Measurements from ENCODE around the gene IGFBP4.
A peak's percentile ranks its signal among the peaks of the same experiment; 100 is the strongest.

The IGFBP4 gene

DNA sequence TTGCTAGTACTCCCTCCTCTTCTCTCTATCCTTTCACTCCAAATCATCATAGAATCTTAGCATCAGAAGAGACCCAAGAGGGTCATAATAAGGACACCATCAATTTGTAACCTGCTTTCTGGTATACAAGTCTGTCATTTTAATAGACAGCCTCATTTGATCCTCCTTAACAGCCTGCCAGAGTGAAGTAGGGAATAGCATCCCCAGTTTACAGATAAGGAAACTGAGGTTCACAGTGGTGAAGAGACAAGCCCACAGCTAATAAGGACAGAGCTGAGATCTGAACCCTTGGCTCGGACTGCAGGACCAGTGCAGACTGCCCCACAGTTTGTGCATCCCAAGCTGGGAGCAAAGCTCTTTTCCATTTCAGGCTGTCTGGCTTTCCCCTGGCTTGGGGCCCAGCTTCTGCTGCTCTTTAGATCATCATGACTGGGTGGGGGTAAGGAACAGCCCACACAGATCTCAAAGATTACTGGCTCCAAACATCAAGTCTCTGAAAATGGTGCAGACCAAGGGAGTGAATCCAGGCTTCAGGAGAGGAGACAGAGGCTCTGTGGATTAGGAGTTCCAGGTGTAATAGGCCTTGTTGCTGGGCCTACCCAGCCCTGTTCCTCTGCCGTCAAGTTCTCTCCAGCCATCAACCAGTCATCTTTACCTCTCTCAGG, 10.3 kb upstream of the IGFBP4 start:
- DNase-seq (ENCODE audit: low read depth in 3 of 3) = no peak

DNA sequence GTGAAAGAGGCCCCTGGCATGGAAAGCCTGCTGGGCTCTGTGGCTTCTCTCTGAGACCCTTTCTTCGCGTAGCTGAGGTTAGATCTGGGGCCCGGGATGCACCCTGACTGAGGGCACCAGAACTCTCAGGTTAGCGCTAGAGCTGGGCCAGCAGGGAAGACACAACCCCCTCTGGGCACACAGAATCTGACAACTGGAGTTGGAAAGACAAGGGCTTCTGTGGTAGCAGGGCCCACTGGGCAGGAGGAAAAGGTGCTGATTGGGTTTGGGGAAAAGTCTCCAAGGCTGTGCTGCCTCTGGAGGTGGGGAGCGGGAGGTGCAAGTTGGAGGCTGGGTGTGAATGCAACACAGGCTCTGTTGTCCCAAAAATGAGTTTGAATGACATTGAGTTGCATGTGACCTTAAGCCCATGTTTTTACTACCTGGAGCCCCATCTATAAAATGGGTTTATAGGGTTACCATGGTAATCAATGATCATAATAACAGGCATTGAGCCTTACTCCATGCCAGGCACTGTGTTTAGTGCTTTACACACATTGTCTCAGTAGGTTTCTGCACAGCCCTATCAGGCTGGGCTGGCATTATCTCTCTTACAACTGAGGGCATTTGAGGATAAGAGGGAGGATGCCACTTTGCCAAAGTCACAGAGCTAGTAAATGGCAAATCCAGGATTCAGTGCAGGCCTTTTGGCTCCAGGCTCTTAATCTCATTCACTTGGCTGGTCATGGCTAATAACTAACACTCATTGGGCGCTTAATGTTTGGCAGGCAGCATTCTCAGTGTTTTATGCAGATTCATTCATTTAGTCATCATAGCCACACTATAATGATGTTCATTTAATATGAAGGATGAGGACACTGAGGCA, 9.5 kb upstream of the IGFBP4 start:
- no peak for DNase-seq (ENCODE audit: low read depth in 3 of 3)

DNA sequence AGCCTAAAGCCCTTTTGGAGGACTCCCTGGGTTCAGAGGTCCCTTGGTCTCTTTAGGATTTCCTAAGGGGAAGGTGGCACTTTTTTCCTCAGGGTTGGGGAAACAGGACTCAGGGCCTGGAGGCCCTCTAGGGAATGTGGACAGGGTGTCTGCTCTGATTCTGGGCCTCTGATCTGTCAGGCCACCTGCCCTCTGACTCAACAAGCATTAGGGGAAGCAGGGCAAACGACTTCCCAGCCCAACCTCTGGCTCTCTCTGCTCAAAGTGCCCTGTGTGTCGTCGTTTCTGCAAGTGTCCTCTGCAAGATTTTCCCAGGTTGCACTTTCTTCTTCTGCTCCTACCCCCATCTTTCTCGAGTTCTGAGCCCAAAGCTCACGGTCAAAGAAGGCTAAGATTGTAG, 6.6 kb upstream of the IGFBP4 start:
- no peak for DNase-seq (ENCODE audit: low read depth in 3 of 3)

DNA sequence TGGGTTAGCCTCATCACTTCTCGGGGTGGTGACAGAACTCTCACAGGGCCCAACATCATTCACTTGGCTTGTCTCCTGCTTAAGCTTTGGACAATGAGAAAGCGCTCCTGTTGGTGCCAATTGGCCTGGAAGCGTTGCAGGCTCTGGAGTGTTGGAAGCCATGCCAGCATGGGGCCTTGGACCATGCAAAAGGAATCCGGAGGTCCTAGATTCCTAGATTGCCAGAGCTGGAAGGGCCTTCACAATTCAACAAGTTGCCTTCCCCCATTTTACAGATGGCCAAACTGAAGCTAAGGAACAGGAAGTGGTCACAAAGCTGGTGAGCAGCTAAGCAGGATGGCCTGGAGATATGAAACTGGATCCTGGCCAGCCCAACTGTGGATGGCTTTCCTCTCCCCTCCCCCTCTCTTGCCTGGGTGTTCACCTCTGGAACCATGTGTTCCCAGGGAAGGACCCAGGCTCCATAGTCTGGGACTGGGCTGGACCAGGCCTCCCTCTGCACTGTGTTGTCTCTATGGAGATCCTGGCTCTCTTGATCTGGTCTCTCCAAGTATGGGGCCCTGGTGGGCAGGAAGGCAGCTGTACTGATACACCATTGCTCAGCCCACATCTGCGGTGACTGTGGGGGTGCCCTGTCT, 6.0 kb upstream of the IGFBP4 start:
- DNase-seq (ENCODE audit: low read depth in 3 of 3) = no peak

DNA sequence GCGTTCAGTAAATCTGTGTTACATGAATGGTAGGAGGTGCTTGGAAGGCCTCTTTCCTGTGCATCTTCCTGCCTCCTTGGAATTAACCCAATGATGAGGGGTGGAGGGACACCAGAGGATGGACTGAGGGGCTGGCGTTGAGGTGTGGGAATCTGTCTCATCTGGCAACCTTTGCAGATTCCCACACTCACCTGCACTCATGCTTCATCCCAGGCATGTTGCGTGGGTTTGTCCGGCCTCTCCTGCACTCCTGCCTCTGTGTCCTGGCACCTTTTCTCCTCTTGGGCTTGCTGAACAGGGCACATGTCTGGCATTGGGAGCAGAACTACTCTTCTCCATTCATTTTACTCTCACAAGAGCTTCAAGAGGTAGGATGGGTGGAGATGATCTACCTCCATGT, 3.1 kb upstream of the IGFBP4 start:
- no peak for DNase-seq (ENCODE audit: low read depth in 3 of 3)

DNA sequence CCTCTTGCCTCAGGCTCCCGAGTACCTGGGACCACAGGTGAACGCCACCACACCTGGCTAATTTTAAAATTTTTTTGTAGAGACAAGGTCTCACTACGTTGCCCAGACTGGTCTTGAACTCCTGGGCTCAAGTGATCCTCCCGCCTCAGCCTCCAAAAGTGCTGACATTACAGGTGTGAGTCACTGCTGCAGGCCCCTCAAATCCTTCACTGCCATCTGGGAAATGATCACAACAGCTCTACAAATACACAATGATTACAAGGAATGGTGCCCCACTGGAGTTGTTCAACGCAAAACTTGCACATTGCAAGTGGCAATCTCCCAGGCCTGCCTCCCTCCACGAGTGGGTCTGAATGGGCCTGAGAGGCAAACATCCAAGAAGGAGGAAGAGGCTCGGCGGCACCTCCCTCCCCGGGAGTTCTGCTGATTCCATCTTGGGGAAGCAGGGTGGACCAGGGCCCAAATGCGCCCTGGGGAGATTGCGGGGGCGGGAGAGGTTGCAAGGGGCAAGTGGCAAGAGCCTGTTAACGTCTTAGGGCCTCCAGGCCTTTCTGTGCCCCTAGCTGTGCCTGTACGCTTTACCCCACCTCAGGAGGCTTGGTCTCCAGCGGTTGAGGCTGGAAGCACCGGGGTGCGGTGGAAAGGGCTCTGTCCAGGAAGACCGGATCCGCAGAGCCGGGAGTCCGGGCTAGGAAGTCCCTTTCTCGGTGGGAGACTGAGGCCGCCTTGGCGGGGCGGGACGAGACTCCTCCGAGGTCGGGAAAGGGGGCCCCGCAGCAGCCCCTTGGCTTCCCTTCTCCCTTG, 656 bp upstream of the IGFBP4 start:
- DNase-seq (ENCODE audit: low read depth in 3 of 3) = no peak

DNA sequence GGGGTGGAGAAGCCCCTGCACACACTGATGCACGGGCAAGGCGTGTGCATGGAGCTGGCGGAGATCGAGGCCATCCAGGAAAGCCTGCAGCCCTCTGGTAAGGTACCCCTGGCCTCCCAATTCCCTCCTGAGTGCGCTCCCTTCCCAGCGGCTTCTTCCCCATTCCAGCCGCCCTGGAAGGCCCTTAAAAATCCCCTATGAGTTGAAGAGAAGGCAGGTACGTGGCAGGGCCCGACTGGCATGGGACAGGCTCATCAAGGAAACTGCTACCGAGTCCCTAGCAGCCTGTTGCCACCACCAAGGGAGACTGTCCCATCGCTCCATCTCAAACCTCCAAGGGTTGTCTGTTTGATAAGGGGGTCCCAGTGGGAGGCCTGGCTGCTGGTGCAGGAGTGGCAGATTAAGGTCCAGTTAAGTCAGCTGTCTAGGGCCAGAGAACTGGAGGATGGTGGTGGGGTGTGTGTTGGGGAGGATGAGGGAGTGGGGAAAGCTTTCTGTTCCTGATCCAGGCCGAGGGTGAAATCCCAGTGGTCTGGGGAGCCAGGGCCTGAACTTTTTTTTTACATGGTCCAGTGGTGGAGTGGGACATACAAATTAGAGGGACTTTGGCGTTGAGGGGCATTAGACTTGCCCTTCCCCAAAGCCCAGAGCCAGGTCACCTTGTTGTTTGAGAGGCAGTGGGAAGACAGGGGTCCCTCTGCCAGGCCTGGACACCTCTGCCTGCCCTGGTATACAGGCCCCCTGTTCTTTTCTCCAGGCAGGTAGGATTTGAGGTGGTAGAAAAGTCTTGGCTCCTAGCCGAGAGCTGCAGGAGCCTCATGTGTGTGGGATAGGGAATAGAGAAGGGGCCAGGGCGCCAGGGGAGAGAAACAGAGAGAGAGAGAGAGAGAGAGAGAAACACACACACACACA, 994 bp downstream of the IGFBP4 start:
- DNase-seq (ENCODE audit: low read depth in 3 of 3) = no peak

DNA sequence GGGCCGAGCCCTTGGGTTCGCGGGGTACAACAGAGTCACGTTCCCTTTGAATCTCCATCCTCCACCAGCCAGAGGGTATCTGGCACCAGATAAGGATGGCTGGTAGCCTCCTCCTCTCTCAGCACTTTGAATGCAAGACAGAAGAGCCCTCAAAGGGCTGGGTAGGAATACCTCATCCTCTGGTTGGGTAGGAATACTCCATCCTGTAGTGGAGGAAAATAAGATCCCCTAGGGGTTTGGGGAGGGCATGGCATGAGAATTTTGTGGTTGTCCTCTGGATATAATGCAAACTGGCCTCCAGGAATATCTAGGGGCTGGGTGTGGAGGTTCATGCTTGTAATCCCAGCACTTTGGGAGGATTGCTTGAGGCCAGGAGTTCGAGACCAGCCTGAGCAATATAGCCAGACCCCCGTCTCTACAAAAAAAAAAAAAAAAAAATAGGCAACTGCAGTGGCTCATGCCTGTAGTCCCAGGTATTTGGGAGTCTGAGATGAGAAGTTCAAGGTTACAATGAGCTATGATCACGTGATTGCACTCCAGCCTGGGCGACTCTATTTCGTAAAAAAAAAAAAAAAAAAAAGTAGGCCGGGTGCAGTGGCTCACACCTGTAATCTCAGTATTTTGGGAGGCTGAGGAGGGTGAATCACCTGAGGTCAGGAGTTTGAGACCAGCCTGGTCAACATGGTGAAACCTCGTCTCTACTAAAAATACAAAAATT, 2.7 kb downstream of the IGFBP4 start:
- no peak for DNase-seq (ENCODE audit: low read depth in 3 of 3)

DNA sequence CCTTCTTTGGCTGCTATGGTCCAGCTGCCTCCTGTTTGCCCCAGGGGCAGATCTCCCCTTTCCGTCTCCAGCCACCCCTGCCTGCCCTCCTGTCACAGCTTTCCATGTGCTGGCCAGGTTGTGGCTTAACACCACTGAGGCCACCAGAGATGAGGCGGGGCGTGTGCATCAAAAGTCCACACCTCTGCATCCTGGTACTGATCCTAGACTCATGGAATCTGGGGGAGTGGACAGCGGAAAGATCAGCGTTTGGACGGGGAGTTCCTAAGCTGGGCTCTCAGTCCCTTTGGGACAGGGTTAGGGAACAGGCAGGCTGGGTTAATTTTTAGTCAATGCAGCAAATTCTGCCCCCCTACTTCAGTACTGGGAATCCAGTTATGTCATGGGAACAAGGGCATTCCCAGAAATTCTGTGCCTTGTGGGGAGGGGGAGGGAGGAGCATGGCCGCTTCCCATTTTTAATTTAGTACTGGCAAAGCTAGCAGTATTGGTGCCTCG, 3.9 kb downstream of the IGFBP4 start:
- no peak for DNase-seq (ENCODE audit: low read depth in 3 of 3)

DNA sequence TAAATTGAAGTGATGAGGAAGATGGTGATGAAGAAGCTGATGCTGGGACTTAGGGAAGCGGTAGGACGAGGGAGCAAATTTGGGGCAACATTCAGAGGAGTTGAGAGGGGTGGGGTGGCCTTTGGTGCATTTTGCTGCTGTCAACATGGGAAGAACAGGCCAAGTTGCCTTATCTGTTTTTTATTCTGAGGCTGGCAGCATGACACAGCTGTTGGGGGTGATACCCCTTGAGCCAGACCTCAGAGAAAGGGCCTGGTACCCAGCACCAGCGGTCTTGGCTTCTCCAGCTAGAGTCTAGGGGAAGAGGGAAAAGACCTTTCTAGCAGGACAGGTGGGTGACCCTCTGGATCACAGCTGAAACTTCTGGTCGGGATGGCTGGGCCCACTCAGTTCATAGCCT, 4.6 kb downstream of the IGFBP4 start:
- DNase-seq (ENCODE audit: low read depth in 3 of 3) = no peak

DNA sequence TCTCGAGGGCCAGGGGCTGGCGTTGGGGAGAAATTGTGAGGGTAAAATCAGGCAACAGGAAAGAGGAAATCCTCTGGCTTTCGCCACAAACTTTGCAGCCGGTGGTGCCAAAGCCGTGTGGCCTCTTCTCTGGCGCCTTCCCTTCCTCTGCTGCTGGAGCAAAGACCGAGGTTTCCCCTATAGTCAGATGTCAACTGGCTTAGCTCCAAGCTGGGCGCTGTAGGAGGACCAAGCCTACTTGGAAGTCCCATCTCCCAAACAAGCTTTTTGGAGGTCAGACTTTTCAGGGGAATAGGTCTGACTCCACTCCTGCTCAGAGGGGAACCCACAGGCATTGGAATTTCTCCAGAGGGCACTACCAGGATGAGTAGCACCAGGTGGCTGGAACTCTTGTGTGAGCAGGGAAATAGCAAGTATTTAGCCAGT, 5.0 kb downstream of the IGFBP4 start:
- DNase-seq (ENCODE audit: low read depth in 3 of 3) = no peak

DNA sequence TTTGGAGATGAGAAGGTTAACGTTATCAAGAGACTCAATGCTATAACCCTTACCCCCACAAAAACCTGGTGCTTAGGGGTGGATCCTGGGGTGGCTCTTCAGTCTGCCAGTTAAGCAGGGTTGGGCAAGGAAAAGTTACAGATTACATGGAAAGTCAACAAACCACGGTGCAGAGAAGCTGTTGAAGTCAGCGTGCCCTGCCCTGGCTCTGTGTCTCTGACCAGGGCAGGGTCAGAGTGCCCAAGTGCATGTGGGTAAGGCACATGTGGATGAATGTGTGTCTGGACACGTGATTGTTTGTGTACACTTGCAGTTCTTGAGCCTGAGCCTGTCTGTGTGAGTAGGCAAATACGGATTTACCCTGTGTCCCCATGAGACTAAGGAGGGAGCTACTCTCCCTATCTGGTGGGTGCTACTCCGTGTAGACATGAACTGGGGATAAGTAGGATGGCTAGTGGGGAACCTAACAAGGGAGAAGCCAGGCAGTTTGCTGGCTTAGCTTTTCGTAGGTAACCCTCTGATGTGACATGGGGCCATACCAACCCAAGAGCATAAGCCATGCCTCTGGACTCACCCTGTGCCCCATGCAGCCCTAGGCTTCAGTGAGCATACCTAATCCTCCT, 5.5 kb downstream of the IGFBP4 start:
- DNase-seq (ENCODE audit: low read depth in 3 of 3) = no peak

DNA sequence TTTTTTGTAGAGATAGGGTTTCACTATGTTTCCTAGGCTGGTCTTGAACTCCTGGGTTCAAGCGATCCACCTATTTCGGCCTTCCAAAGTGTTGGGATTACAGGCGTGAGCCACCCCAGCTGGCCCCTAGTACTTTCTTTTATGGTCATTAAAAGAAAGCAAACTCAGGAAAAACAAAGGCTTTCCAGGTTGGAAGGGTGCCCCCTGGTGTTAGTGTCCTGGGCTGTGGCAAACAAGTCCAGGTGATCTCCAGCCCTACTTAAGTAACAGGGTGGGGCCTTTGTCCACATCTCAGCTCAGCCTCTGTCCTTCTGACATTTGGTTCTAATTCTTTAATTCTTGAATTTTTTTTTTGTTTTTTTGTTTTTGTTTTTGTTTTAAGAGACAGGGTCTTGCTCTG, 6.9 kb downstream of the IGFBP4 start:
- DNase-seq (ENCODE audit: low read depth in 3 of 3) = peak in 1 of 3 experiments; percentile 37

DNA sequence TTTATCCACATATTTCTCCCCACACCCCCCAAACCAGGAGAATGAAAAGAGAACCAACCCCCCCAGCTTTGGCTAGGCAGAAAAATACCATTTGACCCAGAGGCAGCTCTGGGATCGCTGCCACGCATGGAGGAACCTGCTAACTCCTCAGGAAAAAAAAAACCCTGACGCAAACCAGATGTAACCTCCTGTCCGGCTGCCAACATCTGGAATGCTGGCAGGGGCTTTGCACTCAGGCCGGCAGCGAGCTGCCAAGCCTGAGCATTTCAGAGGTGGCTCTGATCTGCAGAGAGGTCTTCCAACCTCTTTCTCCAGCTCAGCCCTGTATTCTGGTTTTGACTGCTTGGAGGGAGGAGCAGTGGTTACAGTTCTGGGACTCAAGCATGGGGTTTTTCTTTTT, 8.2 kb downstream of the IGFBP4 start:
- no peak for DNase-seq (ENCODE audit: low read depth in 3 of 3)

DNA sequence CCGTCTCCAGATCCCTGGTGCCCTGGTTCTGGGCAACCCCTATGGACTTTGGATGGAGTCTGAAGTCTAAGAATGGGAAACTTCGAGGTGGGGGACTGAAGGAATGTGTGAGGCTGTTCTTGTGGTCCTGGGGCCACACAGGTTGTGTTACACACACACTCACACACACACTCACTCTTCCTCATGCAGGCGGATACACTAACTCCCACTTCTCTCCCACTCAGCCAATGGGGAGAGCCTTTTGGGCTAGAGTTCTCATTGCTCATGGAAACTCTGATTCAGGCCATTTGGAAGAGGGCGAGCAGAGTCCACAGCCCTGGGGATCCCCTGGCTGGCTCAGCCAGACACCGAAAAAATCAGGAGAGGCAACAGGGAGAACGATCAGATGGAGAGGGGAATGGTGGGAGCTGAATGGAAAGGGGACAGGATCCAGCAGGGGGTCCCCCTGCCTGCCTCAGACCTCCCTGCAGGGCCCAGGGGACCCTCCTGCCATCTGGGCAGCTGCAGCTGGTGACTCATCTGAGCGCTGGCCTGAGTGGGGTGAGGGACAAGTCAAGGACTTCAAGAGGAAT, 9.1 kb downstream of the IGFBP4 start:
- peak in 1 of 3 experiments; percentile 15 for DNase-seq (ENCODE audit: low read depth in 3 of 3)

DNA sequence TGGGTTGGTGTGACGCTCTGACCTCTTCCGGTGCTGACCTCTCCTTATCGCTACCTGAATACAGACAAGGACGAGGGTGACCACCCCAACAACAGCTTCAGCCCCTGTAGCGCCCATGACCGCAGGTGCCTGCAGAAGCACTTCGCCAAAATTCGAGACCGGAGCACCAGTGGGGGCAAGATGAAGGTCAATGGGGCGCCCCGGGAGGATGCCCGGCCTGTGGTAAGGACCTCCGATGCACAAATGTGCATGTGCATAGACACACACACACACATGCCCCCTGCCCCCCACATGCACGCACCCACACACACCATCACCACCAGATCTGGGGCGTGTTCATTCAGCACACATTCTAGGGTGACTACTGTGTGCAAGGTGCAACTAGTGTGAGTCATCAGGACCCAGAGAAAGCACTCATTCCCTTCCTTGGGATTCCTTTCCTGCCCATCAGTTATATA, 9.7 kb downstream of the IGFBP4 start:
- DNase-seq (ENCODE audit: low read depth in 3 of 3) = no peak

DNA sequence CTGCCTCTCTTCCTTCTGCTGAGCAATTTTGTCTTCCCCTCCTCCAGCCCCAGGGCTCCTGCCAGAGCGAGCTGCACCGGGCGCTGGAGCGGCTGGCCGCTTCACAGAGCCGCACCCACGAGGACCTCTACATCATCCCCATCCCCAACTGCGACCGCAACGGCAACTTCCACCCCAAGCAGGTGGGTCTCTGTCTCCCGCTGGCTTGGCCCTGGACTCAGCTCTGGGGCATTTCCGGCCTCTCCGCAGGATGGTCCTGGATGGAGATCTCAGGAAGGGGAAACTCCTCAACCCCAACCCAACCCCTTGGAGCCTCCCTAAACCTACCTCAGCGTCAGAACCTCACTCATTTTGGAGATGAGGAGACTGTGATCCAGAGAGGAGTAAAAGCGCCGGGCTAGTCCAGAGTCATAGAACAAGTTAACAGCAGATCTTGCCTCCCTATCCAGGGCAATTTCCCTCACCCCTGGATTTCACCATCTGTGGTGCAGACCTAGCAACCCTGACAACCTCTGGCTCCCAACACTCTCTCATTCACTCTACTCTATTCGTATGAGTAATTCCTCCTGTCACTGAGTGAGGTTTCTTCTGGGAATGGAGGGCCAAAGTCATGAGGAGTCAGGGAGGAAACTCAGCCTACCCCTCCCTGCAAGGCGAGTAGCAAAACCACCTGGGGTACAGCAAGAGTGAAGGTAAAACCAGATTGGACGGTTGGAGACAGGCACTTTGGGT, 10.8 kb downstream of the IGFBP4 start:
- DNase-seq (ENCODE audit: low read depth in 3 of 3) = no peak

DNA sequence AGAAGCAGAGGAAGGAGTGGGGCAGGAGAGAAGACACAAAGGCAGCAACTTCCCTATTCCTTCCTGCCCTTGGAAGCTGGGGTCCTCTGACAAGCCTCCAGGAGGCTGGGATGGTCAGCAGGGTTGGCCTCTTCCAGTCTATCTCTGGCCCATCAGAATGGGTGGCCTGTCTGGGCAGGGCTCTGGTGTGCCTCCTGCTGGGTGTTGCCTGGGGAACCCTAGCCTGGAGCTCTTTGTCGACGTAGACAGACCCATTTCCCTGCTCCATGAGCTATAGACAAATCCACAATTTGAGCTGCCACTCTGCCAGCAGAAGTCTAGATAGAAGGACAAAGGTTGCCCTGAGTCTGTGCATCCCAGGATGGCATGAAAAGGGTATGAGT, 11.4 kb downstream of the IGFBP4 start:
- no peak for DNase-seq (ENCODE audit: low read depth in 3 of 3)
